GM21447 (cell line): ENCODE results near the gene RAG2.
"Not testable (repeated sequence)": the region's sequence is repeated elsewhere in the genome, so short reads cannot be mapped to it uniquely, and the experiment has no call there.

Experiments used
- ATAC-seq: cut with Tn5 transposase; IDR thresholded peaks from one replicate; pipeline ENCODE4 v1.9.1; 2021; ENCODE audit not compliant: unreplicated experiment

Gene RAG2

GRCh38 chr11:36557390-36557789, 40.6 kb downstream of the RAG2 start:
- not testable (repeated sequence) for ATAC-seq

GRCh38 chr11:36550385-36551115, 47.5 kb downstream of the RAG2 start:
- ATAC-seq, result no peak
